T47D (cell line): Measurements from ENCODE around the gene IL6ST.
"Not testable (repeated sequence)": the region's sequence is repeated elsewhere in the genome, so short reads cannot be mapped to it uniquely, and the experiment has no call there.

Source experiments
- DNase-seq, 2 experiments: peaks; one replicate each; pipeline versions ENCODE4 v3.0.0 to v3.0.0-alpha.2; 2011 to 2012; ENCODE audit warnings: low read depth in 1 of 2, low spot score in 1 of 2
- JUND ChIP-seq: IDR thresholded peaks from 2 replicates; pipeline ENCODE4 v1.6.1; 2012; ENCODE audit warnings: low read depth
- in situ Hi-C: cut with HindIII; loops from 2 replicates; pipeline ENCODE4 v1.10.0; 2016; ENCODE audit warnings: low sequenced_read_pairs, low pct_unique_long_range_greater_than_20kb

The IL6ST gene

DNA sequence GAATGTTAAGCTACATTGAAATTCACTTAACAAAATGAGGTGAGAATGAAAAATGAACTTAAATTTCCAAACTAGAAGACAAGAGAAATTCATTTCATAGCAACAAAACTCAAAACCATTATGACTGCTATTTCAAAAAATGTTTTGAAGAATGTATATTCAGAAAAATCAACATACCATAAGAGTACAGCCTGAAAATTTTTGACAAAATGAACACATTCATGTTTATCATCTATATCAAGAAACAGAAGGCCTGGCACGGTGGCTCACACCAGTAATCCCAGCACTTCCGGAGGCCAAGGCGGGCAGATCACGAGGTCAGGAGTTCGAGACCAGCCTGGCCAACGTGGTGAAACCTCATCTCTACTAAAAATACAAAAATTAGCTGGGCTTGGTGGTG, 4.2 kb upstream of the IL6ST start:
- in situ Hi-C loops: no loop called here
- no peak for TF ChIP-seq JUND
- no peak for DNase-seq

DNA sequence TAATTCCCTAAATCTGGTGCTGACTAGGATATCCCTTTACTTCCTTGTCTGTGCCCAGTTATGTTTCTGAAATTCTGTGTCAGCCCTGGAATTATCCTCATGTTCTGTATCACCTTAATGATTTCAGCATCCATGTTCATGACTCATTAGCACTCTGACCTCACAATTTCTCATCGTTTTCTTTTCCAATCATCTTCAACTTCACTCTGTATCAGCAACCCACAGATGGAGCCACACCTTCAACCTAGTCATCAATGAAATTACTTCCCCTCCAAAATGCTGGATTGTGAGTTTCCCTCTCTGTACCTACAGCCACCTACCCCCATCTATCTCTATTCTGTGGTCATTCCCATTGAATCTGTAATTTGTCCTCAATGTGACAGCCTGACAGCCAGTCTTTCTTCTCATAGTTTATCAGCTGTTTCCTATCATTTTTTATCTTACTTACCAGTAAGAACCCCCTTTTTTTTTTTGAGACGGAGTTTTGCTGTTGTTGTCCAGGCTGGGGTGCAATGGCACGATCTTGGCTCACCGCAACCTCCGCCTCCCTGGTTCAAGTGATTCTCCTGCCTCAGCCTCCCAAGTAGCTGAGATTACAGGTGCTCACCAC, 3.1 kb upstream of the IL6ST start:
- no peak for DNase-seq
- in situ Hi-C loops: no loop called here
- no peak for TF ChIP-seq JUND

DNA sequence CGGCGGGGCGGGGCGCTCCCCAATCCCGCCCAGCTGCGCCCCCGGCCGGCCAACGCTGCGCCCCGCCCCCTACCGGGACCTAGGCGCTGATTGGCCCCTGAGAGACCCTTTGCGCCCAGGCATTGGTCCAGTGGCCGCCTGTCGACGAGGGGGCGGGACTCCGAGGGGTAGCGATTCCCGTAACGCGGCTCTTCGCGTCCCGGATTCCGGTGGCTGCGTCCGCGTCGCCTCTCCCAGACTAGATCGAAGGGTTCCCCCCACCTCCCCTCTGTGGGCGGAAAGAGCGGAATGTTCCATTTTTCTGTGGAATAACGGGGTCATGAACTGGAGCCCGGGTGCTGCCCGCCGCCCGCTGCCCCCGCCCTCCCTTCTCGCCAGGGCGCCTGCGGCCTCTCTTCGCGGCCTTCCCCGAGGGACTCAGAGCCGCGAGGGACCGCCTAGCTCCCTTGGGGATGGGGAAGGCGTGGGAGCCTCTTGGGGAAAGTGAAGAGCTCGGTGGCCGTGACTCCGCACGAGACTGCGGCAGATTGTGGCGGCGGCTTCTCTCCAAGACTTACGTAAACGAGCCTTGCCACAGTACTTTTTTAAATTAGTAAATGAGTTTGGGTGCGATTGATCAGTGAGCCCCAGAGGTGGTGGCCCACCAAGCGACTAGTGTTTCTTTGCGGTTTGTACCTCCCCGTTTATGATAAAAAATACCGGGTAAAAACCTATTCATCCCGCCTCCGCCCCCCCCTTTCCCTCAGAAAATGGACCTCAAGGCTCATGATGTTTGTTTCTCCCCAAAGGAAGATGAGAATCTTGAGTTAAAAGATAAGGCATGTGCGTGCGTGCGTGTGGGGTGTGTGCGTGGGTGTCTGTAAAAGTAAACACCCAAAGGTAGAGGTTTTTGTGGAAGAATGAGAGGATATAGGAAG, 493 bp upstream of the IL6ST start:
- TF ChIP-seq JUND: no peak; the same call in 1 of the 2 replicates
- in situ Hi-C loops: no loop called here

DNA sequence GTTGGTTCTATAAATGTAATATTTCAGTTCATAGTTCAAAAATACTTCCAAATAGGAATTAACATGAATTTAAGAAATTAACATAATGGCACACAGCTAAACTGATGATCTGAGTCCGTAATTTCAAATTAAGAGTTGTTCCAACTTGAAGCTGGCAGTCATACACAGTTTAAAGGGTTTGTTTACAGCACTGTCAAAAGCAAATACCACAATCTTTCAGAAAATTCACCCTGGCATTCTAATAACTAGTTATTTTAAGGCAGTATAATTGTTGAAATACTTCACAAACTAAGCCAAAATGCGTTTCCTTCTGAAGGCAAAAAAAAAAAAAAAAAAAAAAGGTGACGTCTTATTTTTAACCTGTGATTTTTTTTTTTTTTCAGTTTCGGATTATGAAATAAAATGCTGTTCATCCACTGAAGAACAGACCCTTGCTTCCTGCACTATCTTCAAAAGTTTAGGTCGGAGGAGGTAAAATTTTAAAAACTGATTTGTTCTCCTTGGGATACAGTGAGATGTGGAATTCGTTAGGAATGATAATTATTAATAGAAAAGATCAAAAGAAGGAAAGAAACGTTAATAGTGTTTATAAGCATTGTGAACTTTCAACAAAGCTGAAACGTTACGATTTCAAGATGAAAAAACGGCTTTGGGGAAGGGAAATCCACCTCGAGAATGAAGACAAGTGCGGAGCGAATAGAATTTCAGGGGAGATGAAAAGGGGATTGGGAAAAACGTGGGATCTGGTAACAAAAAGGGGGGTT, 850 bp downstream of the IL6ST start:
- in situ Hi-C loops: no loop called here
- no peak for DNase-seq
- TF ChIP-seq JUND: no peak

More for the DNA sequence above, 493 bp upstream of the IL6ST start:
- DNase-seq: peak; percentile 98 to 99

DNA sequence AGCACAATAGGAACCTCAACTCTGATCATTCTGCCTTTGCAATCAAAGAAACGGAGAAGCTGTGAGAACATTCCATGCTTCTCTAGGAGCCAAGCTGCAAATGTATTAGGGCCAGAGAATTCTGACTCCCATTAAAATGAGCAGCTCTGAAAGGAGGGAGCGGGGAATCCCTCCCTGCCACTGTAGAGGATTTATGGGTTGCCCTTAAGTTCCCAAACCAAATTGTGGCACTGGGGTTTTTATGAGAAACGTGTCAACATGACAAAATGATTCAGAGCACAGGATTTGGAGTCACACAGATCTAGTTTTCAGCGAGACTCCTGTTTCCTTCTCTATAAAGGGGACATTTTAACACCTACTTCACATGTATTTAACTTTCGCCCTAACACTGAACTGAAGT, 1.8 kb downstream of the IL6ST start:
- TF ChIP-seq JUND: 0 out of 2 replicates have a peak, but pooled peaks have one; percentile 17
- DNase-seq: peak in 1 of 2 experiments; percentile 59
- in situ Hi-C loops: no loop called here

DNA sequence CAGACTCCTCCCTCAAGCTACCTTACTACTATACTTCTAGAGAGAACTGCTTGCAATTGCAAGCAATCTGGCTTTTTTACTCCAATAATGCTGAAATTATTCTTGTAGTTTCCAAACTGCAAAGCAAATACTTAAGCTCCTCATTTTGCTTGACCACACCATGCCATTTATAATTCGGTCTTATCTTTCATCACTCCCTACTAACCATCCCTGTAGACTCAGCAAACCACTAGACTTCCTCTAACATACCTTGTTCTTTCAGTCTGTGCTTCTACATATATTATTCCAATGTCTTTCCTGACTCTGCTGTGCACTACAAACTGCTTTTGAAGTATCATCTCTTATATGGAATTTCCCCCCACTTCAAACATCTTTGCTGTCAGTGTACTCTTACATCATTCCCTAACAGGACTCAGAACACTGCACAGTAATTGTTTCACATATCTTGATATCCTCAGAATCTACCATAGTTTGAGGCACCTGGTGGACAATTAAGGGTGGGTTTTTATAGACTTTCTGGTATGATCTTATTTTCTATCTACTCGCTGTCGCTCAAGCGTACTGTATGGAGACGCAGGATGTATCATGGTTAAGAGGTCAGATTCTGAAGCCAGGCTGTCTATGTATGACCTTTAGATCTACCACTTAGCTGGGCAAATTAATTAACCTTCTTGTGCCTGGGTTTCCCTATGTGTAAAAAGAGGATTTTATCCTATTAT, 2.8 kb downstream of the IL6ST start:
- in situ Hi-C loops: no loop called here
- TF ChIP-seq JUND: 0 out of 2 replicates have a peak, but pooled peaks have one; percentile 25
- peak in 1 of 2 experiments; percentile 63 for DNase-seq

DNA sequence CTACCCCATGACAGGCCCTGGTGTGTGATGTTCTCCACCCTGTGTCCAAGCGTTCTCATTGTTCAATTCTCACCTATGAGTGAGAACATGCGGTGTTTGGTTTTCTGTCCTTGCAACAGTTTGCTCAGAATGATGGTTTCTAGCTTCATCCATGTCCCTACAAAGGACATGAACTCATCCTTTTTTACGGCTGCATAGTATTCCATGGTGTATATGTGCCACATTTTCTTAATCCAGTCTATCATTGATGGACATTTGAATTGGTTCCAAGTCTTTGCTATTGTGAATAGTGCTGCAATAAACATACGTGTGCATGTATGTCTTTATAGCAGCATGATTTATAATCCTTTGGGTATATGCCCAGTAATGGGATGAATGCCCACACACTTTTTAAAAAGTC, 3.9 kb downstream of the IL6ST start:
- DNase-seq, in situ Hi-C loops: not testable (repeated sequence)

DNA sequence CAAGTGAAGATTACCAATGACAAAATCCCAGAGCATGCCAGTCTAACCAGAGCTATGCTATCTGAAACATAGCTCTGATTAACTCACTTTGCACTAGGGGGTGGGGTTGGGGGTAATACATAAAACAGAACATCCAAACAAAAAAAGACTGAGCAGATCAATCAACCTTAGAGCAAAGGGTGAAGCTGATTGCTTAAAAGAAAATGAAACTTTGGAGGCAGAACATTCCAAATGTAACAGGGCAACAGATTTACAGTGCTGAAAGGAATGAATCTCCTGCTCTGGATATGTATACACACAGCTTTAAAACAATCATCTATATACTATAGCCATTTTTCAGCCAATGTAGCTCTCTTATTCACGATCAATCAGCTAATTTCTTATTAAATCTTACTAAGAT, 4.9 kb downstream of the IL6ST start:
- TF ChIP-seq JUND: no peak
- DNase-seq: no peak
- in situ Hi-C loops: no loop called here

DNA sequence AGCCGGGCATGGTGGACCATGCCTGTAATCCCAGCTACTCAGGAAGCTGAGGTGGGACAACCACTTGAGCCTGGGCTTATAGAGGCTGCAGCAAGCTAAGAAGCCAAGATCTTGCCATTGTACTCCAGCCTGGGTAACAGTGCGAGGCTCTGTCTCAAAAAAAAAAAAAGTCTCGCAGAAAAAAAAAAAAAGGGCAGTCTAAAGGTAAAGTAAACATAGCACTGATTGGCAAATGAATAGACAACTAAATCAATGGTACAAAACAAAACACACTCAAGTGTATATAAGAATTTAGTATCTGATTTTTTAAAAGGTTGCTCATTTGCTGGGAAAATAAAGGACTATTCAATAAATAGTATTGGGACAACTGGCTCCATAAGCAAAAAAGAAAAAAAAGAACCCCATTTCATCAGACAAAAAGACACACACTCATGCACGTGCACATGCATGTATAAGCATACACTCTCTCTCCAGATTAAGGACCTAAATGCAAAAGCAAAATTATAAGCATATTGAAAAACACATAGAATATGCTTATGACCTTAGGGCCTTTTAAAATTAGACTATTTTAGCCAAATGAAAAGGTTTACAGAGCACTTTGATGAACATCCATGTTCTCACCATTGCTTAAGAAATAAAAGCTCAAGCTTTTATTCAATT, 5.7 kb downstream of the IL6ST start:
- TF ChIP-seq JUND: no peak
- in situ Hi-C loops: no loop called here

DNA sequence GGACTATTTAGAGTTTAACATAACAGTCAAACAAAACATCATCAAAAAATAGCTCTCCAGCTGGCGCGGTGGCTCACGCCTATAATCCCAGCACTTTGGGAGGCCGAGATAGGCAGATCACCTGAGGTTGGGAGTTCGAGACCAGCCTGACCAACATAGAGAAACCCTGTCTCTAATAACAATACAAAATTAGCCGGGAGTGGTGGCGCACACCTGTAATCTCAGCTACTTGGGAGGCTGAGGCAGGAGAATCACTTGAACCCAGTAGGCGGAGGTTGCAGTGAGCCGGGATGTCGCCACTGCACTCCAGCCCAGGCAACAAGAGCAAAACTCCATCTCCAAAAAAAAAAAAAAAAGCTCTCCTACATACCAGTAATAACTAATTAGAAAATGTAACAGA, 6.3 kb downstream of the IL6ST start:
- in situ Hi-C loops, DNase-seq: not testable (repeated sequence)

More for the DNA sequence above, 5.7 kb downstream of the IL6ST start:
- no peak for DNase-seq

DNA sequence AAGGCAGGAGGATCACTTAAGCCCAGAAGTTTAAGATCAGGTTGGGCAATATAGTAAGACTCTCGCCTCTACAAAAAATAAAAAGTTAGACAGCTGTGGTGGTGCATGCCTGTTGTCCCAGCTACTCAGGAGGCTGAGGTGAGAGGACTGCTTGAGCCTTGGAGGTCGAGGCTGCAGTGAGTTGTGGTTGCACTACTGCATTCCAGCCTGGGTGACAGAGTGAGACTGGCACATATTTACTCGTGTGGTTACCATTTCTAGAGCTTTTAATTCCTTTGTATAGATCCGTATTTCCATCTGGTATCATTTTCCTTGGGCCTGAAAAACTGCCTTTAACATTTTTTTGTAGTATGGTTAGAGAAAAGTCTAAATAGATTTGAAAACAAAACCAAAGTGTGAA, 7.8 kb downstream of the IL6ST start:
- DNase-seq: peak in 1 of 2 experiments; percentile 59
- in situ Hi-C loops: no loop called here
- no peak for TF ChIP-seq JUND

DNA sequence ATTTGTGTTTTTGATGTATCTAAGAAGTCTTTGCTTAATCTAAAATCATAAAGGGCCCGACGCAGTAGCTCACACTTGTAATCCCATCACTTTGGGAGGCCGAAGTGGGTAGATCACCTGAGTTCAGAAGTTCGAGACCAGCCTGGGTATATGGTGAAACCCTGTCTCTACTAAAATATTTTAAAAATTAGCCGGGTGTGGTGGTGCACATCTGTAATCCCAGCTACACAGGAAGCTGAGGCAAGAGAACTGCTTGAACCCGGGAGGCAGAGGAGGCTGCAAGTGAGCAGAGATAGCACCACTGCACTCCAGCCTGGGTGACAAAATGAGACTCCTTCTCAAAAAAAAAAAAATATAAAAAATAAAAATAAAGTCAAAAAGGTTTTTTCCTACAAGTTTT, 9.6 kb downstream of the IL6ST start:
- no peak for TF ChIP-seq JUND
- no peak for DNase-seq
- in situ Hi-C loops: no loop called here
